ENCODE measurements around the gene FRMD6.
"Not testable (repeated sequence)": the region's sequence is repeated elsewhere in the genome, so short reads cannot be mapped to it uniquely, and the experiment has no call there.

Gene FRMD6

GRCh38 chr14:51723990-51724389 lies 72.3 kb downstream of the FRMD6 start:
- no peak for DNase-seq (ENCODE audit: low read depth, low spot score)

- DNase-seq (ENCODE audit: low read depth, low spot score), result no peak
These were observed 72.9 kb downstream of the FRMD6 start for GRCh38 chr14:51724650-51725049.

DNA sequence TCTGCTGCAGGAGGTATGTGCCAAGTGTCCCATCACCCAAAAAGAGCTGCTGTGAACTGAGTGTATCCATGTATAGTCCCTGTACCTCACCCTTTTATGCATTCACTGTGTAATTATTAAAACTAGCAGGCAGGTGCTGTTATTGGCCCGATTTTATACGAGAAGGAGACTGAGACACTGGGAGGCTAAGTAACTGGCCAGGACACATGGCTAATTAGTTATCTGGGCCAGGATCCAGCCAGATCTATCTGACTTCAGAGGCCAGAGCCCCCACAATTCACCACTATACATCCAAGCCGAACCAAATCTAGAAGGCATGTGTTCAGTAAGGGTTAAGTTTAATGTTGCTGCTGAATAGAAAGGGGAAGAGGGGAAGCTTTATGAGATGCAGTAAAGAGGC lies 73.4 kb downstream of the FRMD6 start:
- DNase-seq (ENCODE audit: low read depth, low spot score), result no peak

- no peak for DNase-seq (ENCODE audit: low read depth, low spot score)
These were observed 74.6 kb downstream of the FRMD6 start for GRCh38 chr14:51726166-51726899.

- DNase-seq (ENCODE audit: low read depth, low spot score), result no peak
These were observed 75.8 kb downstream of the FRMD6 start for GRCh38 chr14:51727526-51727925.

- DNase-seq (ENCODE audit: low read depth, low spot score), result no peak
These were observed 78.4 kb downstream of the FRMD6 start for GRCh38 chr14:51730098-51730497.

DNA sequence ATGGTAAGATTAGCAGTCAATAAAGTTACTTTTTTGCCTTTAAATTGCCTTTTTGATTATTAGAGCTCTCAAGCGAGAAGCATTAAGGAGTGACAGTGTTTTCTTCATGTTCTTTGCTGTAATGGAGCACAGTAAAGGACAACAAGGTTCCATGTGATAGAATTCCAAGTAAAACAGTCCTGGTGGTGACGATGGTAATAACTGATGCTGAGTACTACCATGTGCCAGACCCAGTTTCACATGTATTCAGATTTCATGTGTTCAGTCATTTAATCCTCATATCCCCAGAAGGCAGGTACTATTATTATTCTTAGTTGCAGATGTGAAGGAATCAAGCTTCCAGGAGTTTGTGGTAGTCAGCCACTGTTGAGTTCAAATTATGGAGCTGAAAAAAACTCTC lies 79.0 kb downstream of the FRMD6 start:
- no peak for DNase-seq (ENCODE audit: low read depth, low spot score)

DNA sequence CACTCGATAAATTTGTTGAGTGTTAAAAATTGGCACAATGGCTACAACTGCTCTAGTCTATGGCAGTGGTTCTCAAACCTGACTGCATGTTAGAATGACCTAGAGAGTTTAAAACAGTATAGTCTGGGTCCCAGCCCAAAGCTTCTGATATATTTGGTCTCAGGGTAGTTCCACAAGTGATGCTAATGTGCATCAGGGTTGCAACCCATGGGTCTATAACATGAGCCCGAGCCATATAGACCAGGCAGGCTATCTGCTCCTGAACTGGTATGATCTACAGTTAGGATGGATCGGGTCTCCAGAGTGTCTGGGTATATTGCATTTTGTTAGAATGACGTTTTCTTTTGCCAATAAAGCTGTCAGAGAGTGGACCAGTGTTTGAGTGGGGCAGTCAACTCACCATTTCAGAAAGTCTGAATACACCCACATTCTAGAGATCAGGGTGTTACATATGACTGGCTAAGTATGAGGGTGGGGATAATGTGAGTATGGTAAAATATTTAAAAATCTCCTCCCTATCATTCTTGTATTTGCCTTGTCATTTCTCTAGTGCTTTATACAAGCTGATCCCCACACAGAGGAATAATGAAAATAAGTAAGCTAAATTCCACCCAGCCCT lies 80.9 kb downstream of the FRMD6 start:
- DNase-seq (ENCODE audit: low read depth, low spot score), result no peak

- DNase-seq (ENCODE audit: low read depth, low spot score), result no peak
These were observed 81.4 kb downstream of the FRMD6 start for GRCh38 chr14:51733147-51733546.

DNA sequence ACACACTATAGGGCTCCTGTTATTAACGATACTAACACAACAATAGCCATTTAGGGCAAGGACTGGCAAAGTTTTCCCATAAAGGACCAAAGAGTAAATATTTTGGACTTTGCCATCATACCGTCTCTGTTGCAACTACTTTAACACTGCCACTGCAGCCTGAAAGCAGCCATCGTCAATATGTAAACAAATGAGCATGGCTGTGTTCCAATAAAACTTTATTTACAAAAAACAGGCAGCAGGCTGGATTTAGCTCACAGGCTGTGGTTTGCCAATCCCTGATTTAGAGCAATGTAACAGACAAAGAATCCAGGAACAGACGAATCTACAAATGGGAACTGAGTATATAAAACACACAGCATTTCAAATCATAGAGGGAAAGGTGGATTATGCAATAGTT lies 84.1 kb downstream of the FRMD6 start:
- DNase-seq (ENCODE audit: low read depth, low spot score), result no peak

GRCh38 chr14:51738754-51739153 lies 87.0 kb downstream of the FRMD6 start:
- DNase-seq (ENCODE audit: low read depth, low spot score), result peak; percentile 30

- DNase-seq (ENCODE audit: low read depth, low spot score), result no peak
These were observed 91.9 kb downstream of the FRMD6 start for GRCh38 chr14:51743588-51744000.

- no peak for DNase-seq (ENCODE audit: low read depth, low spot score)
These were observed 92.8 kb downstream of the FRMD6 start for GRCh38 chr14:51744372-51745130.

DNA sequence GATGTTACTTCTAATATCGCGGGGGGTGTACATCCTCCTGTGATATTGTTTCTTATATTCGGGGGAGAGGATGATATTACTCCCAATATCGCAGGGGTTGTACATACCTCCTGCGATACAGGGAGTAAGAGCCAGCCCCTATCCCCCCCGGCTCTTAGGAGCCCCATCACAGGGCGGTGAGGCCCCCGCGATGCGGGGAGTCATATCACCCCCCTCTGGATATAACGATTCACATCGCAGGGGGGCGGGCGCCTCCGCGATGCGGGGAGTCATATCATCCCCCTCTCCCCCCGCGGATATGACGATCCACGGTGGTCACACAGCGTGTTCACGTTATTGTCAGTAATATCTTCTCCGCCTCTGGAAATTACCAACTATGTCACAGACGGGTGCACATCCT lies 95.1 kb downstream of the FRMD6 start:
- not testable (repeated sequence) for DNase-seq (ENCODE audit: low read depth, low spot score)

DNA sequence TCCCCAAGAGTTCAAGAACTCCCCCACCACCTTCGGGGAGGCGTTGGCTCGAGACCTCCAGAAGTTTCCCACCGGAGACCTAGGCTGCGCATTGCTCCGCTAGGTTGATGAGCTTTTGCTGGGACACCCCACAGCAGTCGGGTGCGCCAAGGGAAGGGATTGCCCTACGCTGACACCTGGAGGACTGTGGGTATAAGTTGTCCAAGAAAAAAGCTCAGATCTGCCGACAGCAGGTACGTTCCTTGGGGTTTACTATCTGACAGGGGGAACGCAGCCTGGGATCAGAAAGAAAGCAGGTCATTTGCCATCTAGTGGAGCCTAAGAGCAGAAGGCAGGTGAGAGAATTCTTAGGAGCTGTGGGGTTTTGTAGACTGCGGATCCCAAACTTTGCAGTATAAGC lies 98.8 kb downstream of the FRMD6 start:
- DNase-seq (ENCODE audit: low read depth, low spot score), result peak; percentile 54

- not testable (repeated sequence) for DNase-seq (ENCODE audit: low read depth, low spot score)
These were observed 100.1 kb downstream of the FRMD6 start for GRCh38 chr14:51751611-51752345.

- DNase-seq (ENCODE audit: low read depth, low spot score), result not testable (repeated sequence)
These were observed 106.0 kb downstream of the FRMD6 start for GRCh38 chr14:51757756-51758155.

GRCh38 chr14:51759950-51760349 lies 108.2 kb downstream of the FRMD6 start:
- no peak for DNase-seq (ENCODE audit: low read depth, low spot score)

DNA sequence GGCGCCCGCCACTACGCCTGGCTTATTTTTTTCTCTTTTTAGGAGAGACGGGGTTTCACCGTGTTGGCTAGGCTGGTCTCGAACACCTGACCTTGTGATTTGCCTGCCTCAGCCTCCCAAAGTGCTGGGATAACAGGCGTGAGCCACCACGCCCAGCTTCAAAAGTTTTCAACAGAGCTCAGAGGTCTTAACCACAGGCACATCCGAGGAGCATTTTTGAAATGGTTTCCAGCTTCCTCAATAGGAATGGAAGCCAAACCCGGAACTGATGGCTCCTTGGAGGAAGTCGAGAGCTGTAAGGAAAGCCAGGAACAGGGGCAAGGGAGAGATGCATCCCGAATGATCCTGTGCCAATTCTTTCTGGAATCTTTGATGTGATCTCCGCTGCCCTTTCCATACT lies 114.0 kb downstream of the FRMD6 start:
- DNase-seq (ENCODE audit: low read depth, low spot score), result not testable (repeated sequence)

GRCh38 chr14:51766586-51766985 lies 114.9 kb downstream of the FRMD6 start:
- DNase-seq (ENCODE audit: low read depth, low spot score), result not testable (repeated sequence)

DNA sequence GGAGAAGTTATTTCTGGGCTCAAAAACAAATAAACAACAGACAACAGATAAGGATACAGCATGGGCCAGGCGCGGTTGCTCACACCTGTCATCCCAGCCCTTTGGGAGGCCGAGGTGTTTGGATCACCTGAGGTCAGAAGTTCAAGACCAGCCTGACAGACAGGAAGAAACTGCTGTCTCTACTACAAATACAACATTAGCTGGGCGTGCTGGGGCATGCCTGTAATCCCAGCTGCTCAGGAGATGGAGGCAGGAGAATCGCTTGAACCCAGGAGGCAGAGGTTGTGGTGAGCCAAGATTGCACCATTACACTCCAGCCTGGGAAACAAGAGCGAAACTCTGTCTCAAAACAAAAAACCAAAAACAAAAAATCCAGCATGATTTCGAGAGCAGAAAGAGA lies 117.6 kb downstream of the FRMD6 start:
- DNase-seq (ENCODE audit: low read depth, low spot score), result not testable (repeated sequence)

DNA sequence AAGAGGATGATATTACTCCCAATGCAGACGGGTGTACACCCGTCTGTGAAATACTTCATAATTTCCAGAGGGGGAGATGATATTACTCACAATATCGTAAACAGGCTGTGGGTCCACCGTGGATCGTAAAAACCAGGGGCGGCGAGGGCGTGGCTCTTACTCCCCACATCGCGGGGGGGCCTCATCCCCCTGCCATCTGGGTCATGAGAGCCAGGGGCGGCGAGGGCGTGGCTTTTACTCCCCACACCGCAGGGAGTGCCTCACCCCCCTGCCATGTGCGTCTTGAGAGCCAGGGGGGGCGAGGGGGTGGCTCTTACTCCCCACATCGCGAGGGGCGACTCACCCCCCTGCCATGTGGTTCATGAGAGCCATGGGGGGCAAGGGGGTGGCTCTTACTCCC lies 122.5 kb downstream of the FRMD6 start:
- no peak for DNase-seq (ENCODE audit: low read depth, low spot score)

Measured in iPS DF 19.7 (cell line).